Sigmoid colon (tissue), 4 donors: ENCODE results near the gene VEGFD.

Experiments
- EP300 ChIP-seq, 4 donors: sonication (generic); formaldehyde crosslinking; IDR thresholded peaks; one replicate each; pipeline ENCODE4 v1.6.1; 2017; ENCODE audit warnings: antibody characterized with exemption in 4 of 4
- POLR2A ChIP-seq, 2 donors: fragments of 450-650 bp; IDR thresholded peaks; one replicate each; pipeline ENCODE4 v1.6.1; 2016; ENCODE audit warnings: antibody characterized with exemption in 2 of 2, mild to moderate bottlenecking in 2 of 2, moderate library complexity in 2 of 2
- POLR2AphosphoS5 ChIP-seq, 4 donors: sonication (generic); formaldehyde crosslinking; IDR thresholded peaks; one replicate each; pipeline ENCODE4 v1.6.1; 2017; ENCODE audit warnings: antibody characterized with exemption in 4 of 4
- TF ChIP-seq, protein P1 (sequence below), 4 experiments: fragments of 450-650 bp in 3 of 4; fragments of 200-600 bp in 1 of 4; IDR thresholded peaks; one replicate each; pipeline ENCODE4 v1.5.1; 2016 to 2019; ENCODE audit warnings: antibody characterized with exemption in 4 of 4, mild to moderate bottlenecking in 3 of 4, moderate library complexity in 2 of 4

DNA sequence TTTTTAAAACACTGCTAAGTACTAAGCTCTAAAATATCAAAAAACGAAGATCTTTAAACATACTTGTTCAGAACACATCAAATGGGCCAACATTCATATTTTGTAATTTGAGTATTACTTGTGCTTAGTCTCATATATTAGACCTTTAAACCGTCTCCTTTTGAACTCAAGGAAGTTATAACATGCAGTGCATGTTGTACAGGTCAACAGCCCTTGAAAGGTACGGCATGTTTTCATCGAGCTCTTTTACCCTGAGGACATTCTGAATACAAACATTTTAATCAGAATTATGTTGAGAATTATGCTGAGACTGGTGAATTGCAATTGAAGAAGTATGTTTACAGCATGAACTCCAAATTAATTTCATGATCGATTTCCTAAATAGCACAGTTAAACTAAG lies 61.7 kb downstream of the VEGFD start:
- TF ChIP-seq, protein P1, sequence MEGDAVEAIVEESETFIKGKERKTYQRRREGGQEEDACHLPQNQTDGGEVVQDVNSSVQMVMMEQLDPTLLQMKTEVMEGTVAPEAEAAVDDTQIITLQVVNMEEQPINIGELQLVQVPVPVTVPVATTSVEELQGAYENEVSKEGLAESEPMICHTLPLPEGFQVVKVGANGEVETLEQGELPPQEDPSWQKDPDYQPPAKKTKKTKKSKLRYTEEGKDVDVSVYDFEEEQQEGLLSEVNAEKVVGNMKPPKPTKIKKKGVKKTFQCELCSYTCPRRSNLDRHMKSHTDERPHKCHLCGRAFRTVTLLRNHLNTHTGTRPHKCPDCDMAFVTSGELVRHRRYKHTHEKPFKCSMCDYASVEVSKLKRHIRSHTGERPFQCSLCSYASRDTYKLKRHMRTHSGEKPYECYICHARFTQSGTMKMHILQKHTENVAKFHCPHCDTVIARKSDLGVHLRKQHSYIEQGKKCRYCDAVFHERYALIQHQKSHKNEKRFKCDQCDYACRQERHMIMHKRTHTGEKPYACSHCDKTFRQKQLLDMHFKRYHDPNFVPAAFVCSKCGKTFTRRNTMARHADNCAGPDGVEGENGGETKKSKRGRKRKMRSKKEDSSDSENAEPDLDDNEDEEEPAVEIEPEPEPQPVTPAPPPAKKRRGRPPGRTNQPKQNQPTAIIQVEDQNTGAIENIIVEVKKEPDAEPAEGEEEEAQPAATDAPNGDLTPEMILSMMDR (IDR thresholded peaks at IDR 0.05), result no peak
- TF ChIP-seq EP300 (IDR thresholded peaks at IDR 0.05), result no peak
- no peak for TF ChIP-seq POLR2A (IDR thresholded peaks at IDR 0.05)
- TF ChIP-seq POLR2AphosphoS5 (IDR thresholded peaks at IDR 0.05), result no peak
